HepG2 (cell line): ENCODE data around the gene KRTAP20-1. TPM values are rescaled to one million over a fixed set of nuclear protein-coding genes. Genes with fewer than 3 reads are reported as not detected.

Source experiments
- ATAC-seq: fragments of 200-7000 bp; cut with Tn5 transposase; 3 replicates; pipeline ENCODE4 v1.9.1; 2020; ENCODE audit warnings: mild to moderate bottlenecking, moderate library complexity
- BruUV-seq: library from RNA; stranded (reverse); fragments of 400-500 nt; replicated peaks from 2 replicates; lab custom pipeline; 2021; lab: Mats Ljungman, UMichigan
- CTCF ChIA-PET: fragments of 300-600 bp; formaldehyde crosslinking; extraction: SDS; loops from one replicate; lab custom pipeline; 2021; ENCODE audit warnings: low total read pairs, inconsistent platforms, low intra/inter-chr PET ratio; lab: Yijun Ruan, JAX
- POLR2A ChIA-PET: fragments of 350-600 bp; sonication (Branson Sonifier 250); formaldehyde crosslinking; loops from one replicate; lab custom pipeline; 2020; ENCODE audit warnings: antibody characterized with exemption, inconsistent platforms; lab: Yijun Ruan, JAX
- DNase-seq: peaks from one replicate; pipeline ENCODE4 v3.0.0-alpha.2; 2015; ENCODE audit warnings: low spot score
- FAIRE-seq: peaks from 3 replicates; lab custom pipeline; 2011; peaks lifted over from hg19 to GRCh38; lab: Jason Lieb, UNC
- H2AFZ ChIP-seq: one replicate; pipeline ENCODE4 v1.6.1; 2011; ENCODE audit warnings: low read length, inconsistent platforms
- H3K27ac ChIP-seq: fragments of 300-600 bp; 3 replicates; pipeline ENCODE4 v1.8.0; 2011; ENCODE audit warnings: mixed run types, mild to moderate bottlenecking, mixed read lengths, low read length, inconsistent platforms; ENCODE audit not compliant: insufficient read depth; ENCODE audit errors: extremely low read length
- H3K27me3 ChIP-seq, 2 experiments: fragments of 200-600 bp in 1 of 2; 2 replicates in 1 of 2; 3 replicates in 1 of 2; pipeline versions ENCODE4 v1.6.0 to v1.8.0; 2011; ENCODE audit warnings: low read length in 2 of 2, mild to moderate bottlenecking in 2 of 2, moderate library complexity in 2 of 2, inconsistent platforms in 1 of 2; ENCODE audit not compliant: insufficient read depth in 2 of 2, control insufficient read depth in 1 of 2
- H3K36me3 ChIP-seq, 2 experiments: fragments of 200-600 bp in 1 of 2; replicated peaks in 1 of 2; 2 replicates in 1 of 2; 3 replicates in 1 of 2; pipeline versions ENCODE4 v1.5.1 to v1.8.0; 2011; ENCODE audit warnings: low read length in 2 of 2, inconsistent platforms in 1 of 2; ENCODE audit not compliant: insufficient read depth in 2 of 2, control insufficient read depth in 1 of 2
- H3K4me1 ChIP-seq: 2 replicates; pipeline ENCODE4 v1.5.1; 2012; ENCODE audit warnings: low read length, inconsistent platforms; ENCODE audit not compliant: insufficient read depth
- H3K4me2 ChIP-seq: 2 replicates; pipeline ENCODE4 v1.6.0; 2011; ENCODE audit warnings: low read depth, low read length, inconsistent platforms
- H3K4me3 ChIP-seq, 3 experiments: fragments of 200-600 bp in 1 of 3; sonication (generic), shearing (Covaris generic) in 1 of 3; replicated peaks in 1 of 3; 2 replicates each; pipeline ENCODE4 v1.5.1; 2011 to 2016; ENCODE audit warnings: low read length in 3 of 3, inconsistent platforms in 2 of 3, low read depth in 2 of 3, mild to moderate bottlenecking in 2 of 3, control low read depth in 1 of 3, mixed read lengths in 1 of 3; ENCODE audit not compliant: insufficient read depth in 1 of 3
- H3K79me2 ChIP-seq: one replicate; pipeline ENCODE4 v1.6.1; 2011; ENCODE audit warnings: low read length, inconsistent platforms; ENCODE audit not compliant: insufficient read depth
- H3K9ac ChIP-seq: 2 replicates; pipeline ENCODE4 v1.6.0; 2011; ENCODE audit warnings: mild to moderate bottlenecking, low read depth, low read length, inconsistent platforms; ENCODE audit not compliant: insufficient read depth
- H3K9me3 ChIP-seq: 2 replicates; pipeline ENCODE4 v1.5.1; 2012; ENCODE audit warnings: mild to moderate bottlenecking, low read length
- H4K20me1 ChIP-seq: 2 replicates; pipeline ENCODE4 v1.6.0; 2011; ENCODE audit warnings: inconsistent platforms, mild to moderate bottlenecking, low read length, moderate library complexity; ENCODE audit not compliant: insufficient read depth
- ATF3 ChIP-seq: sonication (generic); formaldehyde crosslinking; IDR thresholded peaks from 2 replicates; pipeline ENCODE4 v1.4.0; 2020; ENCODE audit warnings: missing genetic modification reagents
- E2F2 ChIP-seq: sonication (generic); formaldehyde crosslinking; IDR thresholded peaks from 2 replicates; pipeline ENCODE4 v1.4.0; 2020; ENCODE audit warnings: missing genetic modification reagents, borderline replicate concordance
- HNRNPH1 ChIP-seq: fragments of 200-400 bp; formaldehyde crosslinking; optimal IDR thresholded peaks from 2 replicates; pipeline ENCODE3; 2017; ENCODE audit warnings: mild to moderate bottlenecking, low read depth, low read length
- HNRNPL ChIP-seq: fragments of 200-400 bp; formaldehyde crosslinking; IDR thresholded peaks from 2 replicates; pipeline ENCODE4 v1.6.1; 2017; ENCODE audit warnings: mild to moderate bottlenecking, low read depth, low read length
- NCOR1 ChIP-seq: fragments of 200-600 bp; sonication (generic); IDR thresholded peaks from 2 replicates; pipeline ENCODE4 v1.7.0; 2017; ENCODE audit warnings: antibody characterized with exemption, low read length, borderline replicate concordance
- PRDM10 ChIP-seq: sonication (generic); formaldehyde crosslinking; IDR thresholded peaks from 2 replicates; pipeline ENCODE4 v1.4.0; 2020; ENCODE audit warnings: low read depth, missing genetic modification reagents
- REL ChIP-seq: sonication (generic); formaldehyde crosslinking; conservative IDR thresholded peaks from 2 replicates; pipeline ENCODE4 v1.8.0; 2022; ENCODE audit warnings: mild to moderate bottlenecking, missing genetic modification reagents, moderate library complexity
- SP4 ChIP-seq: sonication (generic); formaldehyde crosslinking; IDR thresholded peaks from 2 replicates; pipeline ENCODE4 v1.8.1; 2023; ENCODE audit warnings: mild to moderate bottlenecking, missing genetic modification reagents
- SRF ChIP-seq: IDR thresholded peaks from 2 replicates; pipeline ENCODE4 v1.6.1; 2011; ENCODE audit warnings: mild to moderate bottlenecking, low read depth, low read length, moderate library complexity
- TCF7 ChIP-seq: sonication (generic); IDR thresholded peaks from 2 replicates; pipeline ENCODE4 v1.6.1; 2016; ENCODE audit warnings: antibody characterized with exemption, low read depth
- TRIM24 ChIP-seq: sonication (generic); formaldehyde crosslinking; IDR thresholded peaks from 2 replicates; pipeline ENCODE4 v1.8.0; 2022; ENCODE audit warnings: mild to moderate bottlenecking, missing genetic modification reagents
- ZBTB20 ChIP-seq: sonication (generic); formaldehyde crosslinking; IDR thresholded peaks from 2 replicates; pipeline ENCODE4 v1.8.1; 2023; ENCODE audit warnings: missing genetic modification reagents, low read depth, mild to moderate bottlenecking, borderline replicate concordance
- ZC3H13 ChIP-seq: sonication (generic); formaldehyde crosslinking; IDR thresholded peaks from 2 replicates; pipeline ENCODE4 v1.8.1; 2023; ENCODE audit warnings: mild to moderate bottlenecking, missing genetic modification reagents, moderate library complexity
- ZFX ChIP-seq: sonication (generic); formaldehyde crosslinking; IDR thresholded peaks from 2 replicates; pipeline ENCODE4 v1.4.0; 2020; ENCODE audit warnings: mild to moderate bottlenecking, low read depth, missing genetic modification reagents, moderate library complexity
- ZNF12 ChIP-seq: sonication (generic); formaldehyde crosslinking; IDR thresholded peaks from 2 replicates; pipeline ENCODE4 v1.5.0; 2020; ENCODE audit warnings: missing genetic modification reagents
- ZNF441 ChIP-seq: sonication (generic); formaldehyde crosslinking; IDR thresholded peaks from 2 replicates; pipeline ENCODE4 v1.7.0; 2021; ENCODE audit warnings: missing genetic modification reagents, borderline replicate concordance
- ZNF740 ChIP-seq: sonication (generic); formaldehyde crosslinking; IDR thresholded peaks from 2 replicates; pipeline ENCODE4 v1.4.0; 2020; ENCODE audit warnings: missing genetic modification reagents
- WGBS: methylation state at CpG from one replicate; pipeline ENCODE4 v1.1.6; 2017; ENCODE audit warnings: low lambda C conversion rate; 5-methylcytosine and 5-hydroxymethylcytosine counted together
- in situ Hi-C: cut with HindIII; loops from 2 replicates; pipeline ENCODE4 v1.10.0; 2017; ENCODE audit warnings: low pct_unique_long_range_greater_than_20kb; ENCODE audit not compliant: extremely low pct_ligation_motif_present
- intact Hi-C: fragments of 100-400 bp; cut with micrococcal nuclease; formaldehyde crosslinking; loops from one replicate; pipeline ENCODE4 v1.10.0; 2022; ENCODE audit not compliant: unreplicated experiment
- polyA plus RNA-seq, 8 experiments: library from polyadenylated mRNA; depleted of rRNA in 3 of 8; stranded (reverse) in 7 of 8; unstranded in 1 of 8; fragments of >200 nt; fragmentation: Illumina TruSeq in 4 of 8; extraction: Trizol in 4 of 8; gene quantifications; 2 replicates each; pipeline versions ENCODE4 v1.2.1 to v1.2.3, GENCODE V29; 2011 to 2016; ENCODE audit warnings: low read depth in 4 of 8, missing spikeins in 1 of 8, mixed read lengths in 1 of 8; ENCODE audit not compliant: insufficient read depth in 1 of 8
- total RNA-seq, 5 experiments: library from RNA; depleted of rRNA; stranded (reverse); fragments of >200 nt; fragmentation: Illumina TruSeq; extraction: Trizol; gene quantifications; 2 replicates each; pipeline ENCODE4 v1.2.3, GENCODE V29; 2016; ENCODE audit warnings: low read depth in 1 of 5

KRTAP20-1 gene
- total and polyA plus RNA-seq, 2 of the 13 experiments (the other 11 are each of a cell fraction or from before 2014, with no cell fraction given): not detected

GRCh38 chr21:30580132-30580531, 36.1 kb upstream of the KRTAP20-1 start:
- POLR2A ChIA-PET: no interaction called here
- no peaks in the 10 kb centered on the region for H3K4me1 ChIP-seq
- H3K27me3 ChIP-seq: no peaks in the 10 kb centered on the region
- no peaks in the 10 kb centered on the region for H4K20me1 ChIP-seq
- no peak overlapping the region for H3K9ac ChIP-seq
- CTCF ChIA-PET: no interaction called here
- no peak overlapping the region for H2AFZ ChIP-seq
- TF ChIP-seq ZNF441 (no peak), SRF (no peak), ZFX (CRISPR knock-in tag) (no peak), HNRNPL (no peak), TCF7 (no peak), TRIM24 (no peak), NCOR1 (no peak), E2F2 (no peak), ZC3H13 (no peak), ZNF12 (CRISPR knock-in tag) (no peak), REL (CRISPR knock-in tag) (no peak), SP4 (no peak), ATF3 (CRISPR knock-in tag) (no peak), ZBTB20 (CRISPR knock-in tag) (no peak), ZNF740 (CRISPR knock-in tag) (no peak), HNRNPH1 (no peak), PRDM10 (CRISPR knock-in tag) (no peak)
- TF ChIP-seq, all 625 proteins: peak for 0
- ATAC-seq: no peak
- Histone ChIP-seq H3K4me3 (no peak overlapping the region), H3K27ac (no peak overlapping the region), H3K4me2 (no peak overlapping the region), H3K79me2 (no peaks in the 10 kb centered on the region), H3K9me3 (peaks cover 86% of the 10 kb centered on the region), H3K36me3 (no peaks in the 10 kb centered on the region)
- intact Hi-C loops (no loop called here), in situ Hi-C loops (no loop called here)
- 17% methylated on average over 3 of the region's 3 CpGs for WGBS
- DNase-seq: no peak
- FAIRE-seq: no peak
- no TSS peak for BruUV-seq
